Activated CD4-positive, alpha-beta T cell treated with anti-CD3 and anti-CD28 coated beads, Interleukin-2, amount 50 U/mL, for 16 hours (primary cell): ENCODE results near the gene SPRR3.
A peak's percentile ranks its signal among the peaks of the same experiment; 100 is the strongest.
"Not testable (repeated sequence)": the region's sequence is repeated elsewhere in the genome, so short reads cannot be mapped to it uniquely, and the experiment has no call there.

Source experiments
- DNase-seq: peaks from one replicate; pipeline ENCODE4 v3.0.0-alpha.2; 2020

The SPRR3 gene

GRCh38 chr1:152986578-152986977, 15.0 kb upstream of the SPRR3 start:
- DNase-seq: no peak

DNA sequence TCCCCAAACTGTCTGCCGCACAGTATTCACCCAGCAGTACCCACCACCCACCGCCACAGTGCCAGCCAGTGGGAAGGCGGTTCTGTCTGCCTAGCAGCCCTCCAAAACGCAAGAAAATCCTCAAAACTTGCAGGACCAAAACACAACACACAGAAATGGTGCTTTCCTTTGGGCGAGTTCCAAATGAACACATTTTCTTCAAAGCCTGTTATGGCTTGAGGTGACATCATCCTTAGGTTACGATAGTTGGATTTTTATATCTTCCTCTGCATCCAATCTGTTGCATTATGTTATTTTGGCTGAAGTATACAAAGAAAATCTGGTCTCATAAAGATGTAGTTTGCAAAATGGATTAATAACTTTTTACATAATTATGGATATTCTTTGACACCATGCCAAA, 8.4 kb upstream of the SPRR3 start:
- DNase-seq: no peak

DNA sequence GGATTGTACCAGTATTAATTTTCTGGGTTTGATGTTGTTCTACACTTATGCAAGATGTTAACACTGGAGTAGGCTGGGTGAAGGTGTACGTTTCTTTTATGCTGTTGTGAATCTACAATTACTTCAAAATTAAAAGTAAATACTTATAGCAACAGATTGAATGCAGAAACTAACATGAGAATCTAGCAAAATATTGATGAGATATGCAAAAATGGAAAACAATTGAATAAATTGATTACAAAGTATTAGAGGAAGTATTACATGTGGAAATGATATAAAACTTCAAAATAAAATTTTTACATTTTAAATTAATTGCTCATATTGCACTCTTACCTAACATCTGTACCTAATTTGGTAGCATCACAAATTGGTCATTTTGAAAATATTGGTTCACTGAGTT, 5.7 kb upstream of the SPRR3 start:
- DNase-seq: no peak

DNA sequence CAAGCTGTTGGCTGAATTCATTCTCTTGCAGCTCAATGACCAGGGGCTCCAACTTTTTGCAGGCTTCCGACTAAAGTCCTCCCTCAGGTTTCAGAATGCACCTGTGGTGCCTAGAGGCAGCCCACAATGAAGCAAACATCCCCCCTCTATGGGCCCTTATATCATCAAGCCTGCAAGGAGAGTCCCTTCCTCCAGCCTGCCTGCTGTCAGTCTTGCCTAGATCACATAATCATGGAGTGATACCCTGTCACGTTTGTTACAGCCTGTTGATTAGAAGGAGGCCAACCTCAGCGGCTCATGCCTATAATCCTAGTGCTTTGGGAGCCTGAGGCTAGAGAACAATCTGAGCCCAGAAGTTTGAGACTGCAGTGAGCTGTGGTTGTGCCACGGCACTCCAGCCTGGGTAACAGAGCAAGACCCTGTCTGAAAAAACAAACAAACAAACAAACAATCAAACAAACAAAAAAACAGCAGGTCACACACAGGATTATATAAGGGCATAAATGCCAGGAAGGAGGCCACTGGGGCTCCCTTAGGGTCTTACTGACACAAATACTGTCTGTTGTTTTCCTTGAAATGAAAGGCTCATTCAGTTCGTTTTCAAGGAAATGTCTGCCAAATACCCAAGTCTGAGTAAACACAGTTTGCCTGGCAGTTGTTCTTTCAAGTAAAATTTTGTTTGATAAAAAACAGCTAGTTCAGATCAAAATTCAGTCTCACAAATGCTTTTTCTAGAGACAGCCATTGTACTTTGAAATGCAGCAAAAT, 4.7 kb upstream of the SPRR3 start:
- no peak for DNase-seq

DNA sequence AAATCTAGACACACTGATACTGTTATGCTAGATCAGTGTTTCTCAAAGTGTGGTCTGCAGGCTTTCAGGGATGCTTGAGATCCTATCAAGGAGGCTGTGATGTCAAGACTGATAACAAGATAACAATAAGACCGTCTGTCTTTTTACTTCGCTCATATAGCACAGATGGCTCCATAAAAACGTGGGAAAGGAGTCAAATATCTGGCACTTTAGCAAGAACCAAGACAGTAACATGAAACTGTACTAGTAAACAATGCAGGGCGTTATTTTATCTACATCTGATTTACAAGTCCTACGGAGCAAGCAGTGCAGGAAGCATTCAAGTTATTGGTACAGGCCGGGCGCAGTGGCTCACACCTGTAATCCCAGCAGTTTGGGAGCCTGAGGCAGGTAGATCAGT, 3.6 kb upstream of the SPRR3 start:
- DNase-seq: no peak

GRCh38 chr1:152998476-152998875, 3.1 kb upstream of the SPRR3 start:
- DNase-seq: no peak

GRCh38 chr1:152999818-153000217, 1.7 kb upstream of the SPRR3 start:
- no peak for DNase-seq

DNA sequence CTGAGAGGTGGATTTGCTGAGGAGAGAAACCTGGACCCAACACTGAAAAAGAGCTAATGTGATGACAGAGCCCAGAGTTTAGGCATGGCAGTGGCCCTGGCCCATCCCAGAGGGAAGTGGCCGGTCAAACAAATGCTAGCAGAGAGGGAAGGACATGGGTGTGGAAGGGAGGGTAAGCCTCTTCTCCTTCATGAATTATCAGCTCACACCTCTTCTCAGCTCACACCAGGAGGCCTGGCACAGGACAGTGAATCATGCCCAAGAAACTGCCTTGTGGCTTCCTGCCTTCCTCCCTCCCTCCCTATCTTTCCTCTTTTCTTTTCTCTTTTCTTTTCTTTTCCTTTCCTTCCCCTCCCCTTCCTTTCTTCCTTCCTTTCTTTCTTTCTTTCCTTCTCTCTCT, 1.3 kb upstream of the SPRR3 start:
- DNase-seq: no peak

GRCh38 chr1:153011235-153011758, 9.7 kb downstream of the SPRR3 start:
- not testable (repeated sequence) for DNase-seq

GRCh38 chr1:153021829-153022228, 20.3 kb downstream of the SPRR3 start:
- DNase-seq: not testable (repeated sequence)

DNA sequence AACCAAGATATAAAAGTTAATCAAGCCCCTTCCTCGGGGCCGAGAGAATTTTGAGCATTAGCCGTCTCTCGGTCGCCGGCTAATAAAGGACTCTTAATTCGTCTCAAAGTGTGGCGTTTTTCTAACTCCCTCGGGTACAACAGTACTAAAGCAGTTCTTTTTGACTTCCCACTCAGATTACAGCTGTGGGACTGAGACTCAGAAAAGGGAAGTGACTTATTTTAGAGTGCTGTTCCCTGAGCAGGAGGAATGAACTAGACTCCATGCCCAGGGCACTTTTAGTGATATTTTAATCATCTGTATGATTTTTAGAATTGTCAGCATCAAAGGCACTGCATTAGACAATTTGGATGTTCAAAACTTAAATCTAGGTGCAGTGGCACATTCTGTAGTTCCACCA, 20.8 kb downstream of the SPRR3 start:
- not testable (repeated sequence) for DNase-seq

DNA sequence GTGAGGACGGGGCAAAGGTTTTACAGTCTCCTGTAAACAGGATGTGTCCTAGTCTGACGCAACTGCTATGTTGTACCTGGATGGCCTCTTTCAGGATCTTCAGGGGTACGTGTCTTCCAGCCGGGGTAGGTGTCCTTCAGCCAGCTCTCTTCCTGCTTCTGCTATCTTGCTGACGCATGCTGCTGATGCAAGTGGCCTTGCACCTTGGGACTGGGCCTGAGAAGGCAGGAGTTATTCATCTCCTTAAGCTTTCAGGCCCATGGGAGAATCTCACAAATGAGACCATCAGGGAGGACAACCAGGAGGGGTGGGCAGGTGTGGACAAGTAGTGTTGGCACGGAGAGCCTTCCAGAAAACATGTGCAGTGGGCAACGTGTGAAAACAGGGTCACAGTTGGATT, 21.6 kb downstream of the SPRR3 start:
- no peak for DNase-seq

DNA sequence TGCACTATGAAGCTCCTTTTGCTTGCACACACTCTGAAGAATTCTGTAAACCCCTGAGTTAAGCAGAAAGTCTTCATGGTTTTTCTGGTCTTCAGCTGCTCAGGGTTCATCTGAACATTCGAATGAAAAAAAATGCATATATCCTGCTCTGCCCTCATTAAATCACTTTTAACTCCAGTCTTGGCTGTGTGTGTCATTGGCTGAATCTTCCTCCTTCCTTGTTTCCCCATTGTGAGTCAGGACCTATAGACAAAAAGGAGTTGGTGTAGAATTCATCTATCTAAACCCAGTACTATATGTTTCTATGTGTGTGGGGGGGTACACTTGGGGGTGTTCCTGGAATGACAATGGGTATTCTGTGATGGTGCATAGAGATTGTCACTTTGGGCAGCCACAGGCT, 22.9 kb downstream of the SPRR3 start:
- no peak for DNase-seq

DNA sequence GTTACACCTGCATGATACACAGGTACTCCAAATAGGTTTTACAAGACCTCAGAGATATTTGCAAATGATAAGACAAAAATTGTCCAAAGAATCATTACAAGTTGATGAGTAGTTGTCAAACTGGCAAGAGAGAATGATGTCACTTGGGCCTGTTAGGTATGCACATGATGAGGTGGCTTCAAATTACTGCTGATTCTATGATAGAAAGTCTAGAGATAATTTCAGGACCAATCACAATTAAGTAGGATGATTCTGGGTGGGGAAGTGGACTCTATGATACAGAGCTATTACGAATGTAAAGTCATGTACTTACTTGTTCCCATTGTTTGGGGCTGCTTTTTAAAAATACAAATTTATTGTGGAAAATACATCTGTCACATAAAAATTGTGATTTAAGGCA, 24.2 kb downstream of the SPRR3 start:
- DNase-seq: no peak

DNA sequence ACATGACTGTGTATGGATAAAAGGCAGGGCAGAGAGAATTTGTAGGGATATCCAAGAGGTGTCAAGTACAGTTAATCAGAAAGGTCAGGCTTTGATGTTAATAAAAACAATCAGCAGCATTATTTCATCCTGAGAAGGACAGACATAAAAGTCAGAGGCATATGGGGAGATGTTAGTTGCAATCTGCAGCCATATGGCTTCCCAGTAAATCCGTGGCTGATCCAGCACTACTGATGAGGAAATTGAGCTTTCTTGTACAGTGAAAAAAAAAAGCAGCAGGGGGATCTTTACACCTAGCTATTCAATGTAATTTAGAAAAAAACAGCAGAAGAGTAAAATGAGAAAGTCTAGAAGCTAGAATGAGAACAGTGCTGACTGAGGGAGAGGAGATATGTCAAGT, 27.2 kb downstream of the SPRR3 start:
- no peak for DNase-seq

DNA sequence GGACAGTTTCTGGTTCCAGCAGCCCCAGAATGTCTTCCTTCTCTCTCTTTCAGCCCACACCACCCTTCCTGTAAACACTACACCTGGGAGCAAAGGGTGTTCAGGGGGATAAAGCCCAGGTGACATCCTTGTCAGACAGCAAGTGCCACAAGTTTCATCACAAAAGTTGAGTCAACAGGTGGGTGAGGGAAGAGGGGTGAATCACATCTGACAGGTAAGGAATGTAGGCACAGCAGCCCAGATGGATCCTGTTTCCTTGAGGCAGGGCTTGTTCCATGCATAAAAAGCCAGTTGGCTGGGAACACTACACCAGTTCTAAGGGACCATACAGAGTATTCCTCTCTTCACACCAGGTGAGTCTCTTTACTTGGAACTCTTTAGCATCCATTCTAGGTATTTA, 29.3 kb downstream of the SPRR3 start, which contains the start of gene SPRR1B:
SPRR1B (plus strand) TSS at position 309 of the 400 bp plus-strand sequence. CDS start 1,143 bp downstream, outside the sequence.
- no peak for DNase-seq

GRCh38 chr1:153032073-153032472, 30.5 kb downstream of the SPRR3 start:
- no peak for DNase-seq

DNA sequence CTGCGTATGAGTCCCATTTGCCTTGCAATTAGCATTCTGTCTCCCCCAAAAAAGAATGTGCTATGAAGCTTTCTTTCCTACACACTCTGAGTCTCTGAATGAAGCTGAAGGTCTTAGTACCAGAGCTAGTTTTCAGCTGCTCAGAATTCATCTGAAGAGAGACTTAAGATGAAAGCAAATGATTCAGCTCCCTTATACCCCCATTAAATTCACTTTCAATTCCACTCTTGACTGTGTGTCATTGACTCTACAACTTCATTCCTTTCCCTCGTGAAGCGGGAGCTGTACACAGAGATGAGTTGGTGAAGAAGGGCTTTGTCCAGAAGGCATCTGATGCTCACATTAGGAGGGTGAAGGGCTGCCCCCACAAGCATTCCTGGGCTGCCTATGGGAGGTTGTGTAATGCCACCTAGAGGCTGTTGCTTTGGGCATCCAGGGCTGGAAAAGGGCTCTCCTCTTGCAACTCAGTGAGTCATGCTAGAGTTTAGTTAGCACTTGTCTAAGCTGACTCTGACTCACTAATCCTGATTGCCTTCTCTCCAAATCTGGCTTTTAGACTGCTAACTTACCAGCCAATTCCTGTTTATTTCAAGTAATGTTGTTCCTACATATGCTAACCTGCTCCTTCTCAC, 31.2 kb downstream of the SPRR3 start:
- peak; percentile 9 for DNase-seq

- DNase-seq: no peak
These were observed 33.7 kb downstream of the SPRR3 start for GRCh38 chr1:153035211-153035610.

GRCh38 chr1:153040950-153041631, 39.5 kb downstream of the SPRR3 start, which contains the start of gene SPRR2D:
Gene SPRR2D, minus strand, starts transcription at chr1:153041120. Its CDS starts 774 bp downstream, at chr1:153040346.
- DNase-seq: no peak

DNA sequence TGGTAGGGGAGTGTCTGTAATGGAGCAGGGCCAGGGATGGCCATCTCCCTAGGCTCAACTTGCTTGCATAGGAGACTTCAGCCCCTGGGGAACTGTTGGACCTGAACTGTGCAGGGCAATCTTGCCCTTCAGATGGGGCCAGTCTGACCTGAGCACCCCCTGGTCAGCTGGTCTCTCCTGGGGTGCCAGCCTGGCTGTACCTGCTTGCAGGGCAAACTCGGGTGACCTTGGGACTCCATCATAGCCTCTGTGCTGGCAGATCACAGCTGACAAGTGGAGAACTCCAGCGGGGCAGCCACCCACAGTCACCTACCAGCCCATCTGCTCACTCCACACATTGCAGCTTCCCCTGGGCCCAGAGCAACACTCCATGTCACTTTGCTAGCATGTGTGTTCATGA, 47.7 kb downstream of the SPRR3 start:
- no peak for DNase-seq
